ENCODE results near the gene KRTAP16-1. TPM values are rescaled to one million over a fixed set of nuclear protein-coding genes. Genes with fewer than 3 reads are reported as not detected.

The KRTAP16-1 gene
- total and polyA plus RNA-seq, 12 donors: not detected

DNA sequence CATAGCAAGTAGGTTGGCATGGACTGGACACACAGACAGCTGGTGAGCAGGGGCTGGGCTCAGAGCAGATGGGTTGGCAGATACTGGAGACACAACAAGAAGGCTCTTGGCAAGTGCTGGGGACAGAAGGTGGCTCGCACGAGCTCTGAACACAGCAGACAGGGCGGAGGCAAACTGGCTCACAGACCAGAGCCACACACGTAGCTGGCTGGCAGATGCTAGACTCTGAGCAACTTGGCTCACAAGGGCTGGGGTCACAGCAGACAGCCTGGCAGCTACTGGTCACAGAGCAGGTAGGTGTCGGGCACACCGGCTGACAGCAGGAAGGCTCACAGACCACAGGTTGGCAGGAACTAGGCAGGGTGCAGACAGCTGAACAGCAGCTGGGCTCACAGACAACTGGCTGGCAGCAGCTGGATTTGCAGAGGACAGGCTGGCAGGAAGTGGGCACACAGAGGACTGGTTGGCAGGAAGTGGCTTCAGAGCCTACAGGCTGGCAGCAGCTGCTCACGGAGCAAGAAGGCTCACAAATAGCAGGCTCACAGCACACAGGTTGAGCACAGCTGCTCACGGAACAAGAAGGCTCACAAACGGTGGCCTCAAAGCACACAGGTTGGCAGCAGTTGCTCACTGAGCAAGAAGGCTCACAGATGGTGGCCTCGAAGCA lies 725 bp downstream of the KRTAP16-1 start:
- intact Hi-C loops (cut with DNase I): loop anchor here in 1 of 10 donors (10.0 kb wide), 1 partner anchor 186 kb away; no protein-coding TSS in a partner anchor
- peak overlapping the region in 2 of 10 donors; percentile 14 to 24 for H3K4me3 ChIP-seq
- H3K4me1 ChIP-seq: peaks cover 0 to 26% (median 4%) of the 10 kb centered on the region in 9 donors
- TF ChIP-seq CTCF (IDR thresholded peaks at IDR 0.05): no peak
- H3K36me3 ChIP-seq: no peaks in the 10 kb centered on the region
- WGBS, 2 donors: 48 to 68% methylated on average over 10 of the region's 10 CpGs
- DNase-seq: peak; percentile 34 to 70
- H3K27ac ChIP-seq: peak overlapping the region in 3 of 10 donors; percentile 3 to 85 (median 34)
- peak; percentile 84 to 95 (median 90) for ATAC-seq
- H3K9me3 ChIP-seq: no peaks in the 10 kb centered on the region
- H3K27me3 ChIP-seq: peaks cover 0 to 28% (median 8%) of the 10 kb centered on the region in 7 donors

DNA sequence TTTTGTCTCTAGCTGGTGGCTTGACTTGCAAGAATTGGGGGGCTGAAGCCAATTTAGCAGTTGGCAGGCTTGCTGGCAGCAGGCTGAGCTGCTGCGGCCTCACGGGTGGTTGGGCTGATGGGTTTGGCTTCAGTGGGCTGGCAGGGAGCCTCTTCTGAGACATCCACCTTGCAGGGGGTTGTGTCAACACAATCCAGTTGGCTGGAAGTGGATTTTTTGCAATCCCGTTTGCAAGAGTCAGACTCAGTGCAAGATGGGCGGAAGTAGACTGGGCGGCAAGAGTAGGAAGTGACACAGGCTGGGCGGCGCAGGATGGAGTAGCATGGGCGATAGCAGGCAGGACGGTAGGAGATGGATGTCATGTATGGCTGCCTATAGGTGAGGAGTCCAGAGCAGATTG lies 1.5 kb downstream of the KRTAP16-1 start:
- DNase-seq (no peak), ATAC-seq (peak in 3 of 8 donors; percentile 26 to 53 (median 35))
- no peak for TF ChIP-seq CTCF (IDR thresholded peaks at IDR 0.05)
- intact Hi-C loops (cut with DNase I): loop anchor here in 1 of 10 donors (10.0 kb wide), 1 partner anchor 187 kb away; no protein-coding TSS in a partner anchor
- Histone ChIP-seq H3K4me1 (peaks cover 0 to 26% (median 6%) of the 10 kb centered on the region in 9 donors), H3K27ac (peak overlapping the region in 1 of 10 donors; percentile 85), H3K27me3 (peaks cover 0 to 21% (median 7%) of the 10 kb centered on the region in 7 donors), H3K36me3 (no peaks in the 10 kb centered on the region), H3K9me3 (no peaks in the 10 kb centered on the region), H3K4me3 (peak overlapping the region in 1 of 10 donors; percentile 24)
- WGBS, 2 donors: 68 to 76% methylated on average over 9 of the region's 9 CpGs

GRCh38 chr17:41304091-41304490 lies 5.0 kb downstream of the KRTAP16-1 start:
- Histone ChIP-seq H3K4me1 (peaks cover 0 to 18% (median 6%) of the 10 kb centered on the region in 9 donors), H3K36me3 (no peaks in the 10 kb centered on the region), H3K27me3 (peaks cover 0 to 12% (median under 1%) of the 10 kb centered on the region in 7 donors), H3K4me3 (no peak overlapping the region), H3K27ac (no peak overlapping the region), H3K9me3 (peaks cover 0 to 20% (median 0%) of the 10 kb centered on the region in 11 donors)
- DNase-seq: no peak
- 81 to 83% methylated on average over 12 of the region's 12 CpGs for WGBS, 2 donors
- intact Hi-C loops (cut with DNase I): loop anchor here in 1 of 10 donors (10.0 kb wide), 1 partner anchor 191 kb away; no protein-coding TSS in a partner anchor
- no peak for ATAC-seq
- no peak for TF ChIP-seq CTCF (IDR thresholded peaks at IDR 0.05)

- peaks cover 0 to 10% (median 6%) of the 10 kb centered on the region in 9 donors for H3K4me1 ChIP-seq
- no peak for TF ChIP-seq CTCF (IDR thresholded peaks at IDR 0.05)
- no peaks in the 10 kb centered on the region for H3K36me3 ChIP-seq
- peaks cover 0 to 20% (median 0%) of the 10 kb centered on the region in 11 donors for H3K9me3 ChIP-seq
- peak overlapping the region in 3 of 10 donors; percentile 5 to 39 (median 26) for H3K27ac ChIP-seq
- DNase-seq: no peak
- no peak overlapping the region for H3K4me3 ChIP-seq
- H3K27me3 ChIP-seq: peaks cover 0 to 13% (median 4%) of the 10 kb centered on the region in 7 donors
- ATAC-seq: no peak
- intact Hi-C loops (cut with DNase I): loop anchor here in 1 of 10 donors (1.0 to 10.0 kb wide), 2 partner anchors 161 to 192 kb away; no protein-coding TSS in a partner anchor
- 76 to 81% methylated on average over 4 of the region's 4 CpGs for WGBS, 2 donors
Observed at GRCh38 chr17:41302981-41303380, 6.1 kb downstream of the KRTAP16-1 start.

Data from heart right ventricle (tissue), 16 donors.